GM21528 (cell line): ENCODE measurements around the gene C3orf52.

Experiments used
- ATAC-seq: cut with Tn5 transposase; IDR thresholded peaks from one replicate; pipeline ENCODE4 v1.9.1; 2021; ENCODE audit warnings: mild to moderate bottlenecking, moderate library complexity; ENCODE audit not compliant: unreplicated experiment, low FRiP score

The C3orf52 gene

GRCh38 chr3:112084980-112085705 is 1.0 kb upstream of the C3orf52 start:
- no peak for ATAC-seq

- ATAC-seq = no peak
Measured at GRCh38 chr3:112085735-112086075, 484 bp upstream of the C3orf52 start.

- no peak for ATAC-seq
Measured at GRCh38 chr3:112086875-112087524, 811 bp downstream of the C3orf52 start.

GRCh38 chr3:112087746-112088145 is 1.6 kb downstream of the C3orf52 start:
- ATAC-seq = no peak

GRCh38 chr3:112088944-112089343 is 2.8 kb downstream of the C3orf52 start:
- ATAC-seq = no peak

- ATAC-seq = no peak
Measured at GRCh38 chr3:112089956-112090886, 4.0 kb downstream of the C3orf52 start.

GRCh38 chr3:112090887-112091586 is 4.8 kb downstream of the C3orf52 start:
- no peak for ATAC-seq

GRCh38 chr3:112092496-112093179 is 6.4 kb downstream of the C3orf52 start:
- no peak for ATAC-seq

- no peak for ATAC-seq
Measured at GRCh38 chr3:112093180-112093522, 7.0 kb downstream of the C3orf52 start.

GRCh38 chr3:112095731-112096130 is 9.5 kb downstream of the C3orf52 start:
- ATAC-seq = no peak

GRCh38 chr3:112096176-112096575 is 10.0 kb downstream of the C3orf52 start:
- ATAC-seq = no peak

- ATAC-seq = no peak
Measured at GRCh38 chr3:112097378-112097777, 11.2 kb downstream of the C3orf52 start.

GRCh38 chr3:112101916-112102315 is 15.7 kb downstream of the C3orf52 start:
- no peak for ATAC-seq

GRCh38 chr3:112104774-112105173 is 18.6 kb downstream of the C3orf52 start:
- no peak for ATAC-seq

GRCh38 chr3:112109322-112109721 is 23.1 kb downstream of the C3orf52 start:
- no peak for ATAC-seq

GRCh38 chr3:112111785-112112402 is 25.7 kb downstream of the C3orf52 start:
- ATAC-seq = peak; percentile 45

- peak; percentile 37 for ATAC-seq
Measured at GRCh38 chr3:112114576-112115160, 28.5 kb downstream of the C3orf52 start.

GRCh38 chr3:112115161-112115739 is 29.1 kb downstream of the C3orf52 start:
- no peak for ATAC-seq

- no peak for ATAC-seq
Measured at GRCh38 chr3:112115806-112116383, 29.7 kb downstream of the C3orf52 start.
